OCI-LY7 (cell line): ENCODE measurements around the gene MYCN.

Source experiments
- CTCF ChIP-seq: fragments of 200-600 bp; sonication (generic); conservative IDR thresholded peaks from 2 replicates; pipeline ENCODE4 v1.5.1; 2014; ENCODE audit warnings: mild to moderate bottlenecking, antibody characterized with exemption, low read length, moderate library complexity, mixed read lengths
- EZH2phosphoT487 ChIP-seq: fragments of 200-600 bp; sonication (generic); IDR thresholded peaks from 2 replicates; pipeline ENCODE4 v1.6.1; 2018; ENCODE audit warnings: low read depth, borderline replicate concordance, mild to moderate bottlenecking, mixed run types, antibody characterized with exemption, low read length, moderate library complexity, mixed read lengths

GRCh38 chr2:15948704-15948957 lies 8.3 kb downstream of the MYCN start:
- no peak for TF ChIP-seq CTCF
- TF ChIP-seq EZH2phosphoT487: no peak
